ENCODE data around the gene RAB39A. TPM values are rescaled to one million over a fixed set of nuclear protein-coding genes. Genes with fewer than 3 reads are reported as not detected.
"Not testable (repeated sequence)": the region's sequence is repeated elsewhere in the genome, so short reads cannot be mapped to it uniquely, and the experiment has no call there.

RAB39A gene, protein sequence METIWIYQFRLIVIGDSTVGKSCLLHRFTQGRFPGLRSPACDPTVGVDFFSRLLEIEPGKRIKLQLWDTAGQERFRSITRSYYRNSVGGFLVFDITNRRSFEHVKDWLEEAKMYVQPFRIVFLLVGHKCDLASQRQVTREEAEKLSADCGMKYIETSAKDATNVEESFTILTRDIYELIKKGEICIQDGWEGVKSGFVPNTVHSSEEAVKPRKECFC
- 1 to 10 TPM in 8 of 9 donors, under 1 TPM in 1; 0.12 to 8.0 (median 2.1) TPM for total RNA-seq
- 1 to 10 TPM in 1 of 3 donors, under 1 TPM in 2; 0.13 to 1.4 (median 0.80) TPM for polyA plus RNA-seq
- long read RNA-seq, donor 1: 0 reads
- long read RNA-seq, donor 2: 0 reads
- long read RNA-seq, donor 3: 0 reads
- long read RNA-seq, donor 4: 0 reads
- long read RNA-seq, donor 5: 0 reads
- long read RNA-seq, donor 6, partial matches to known transcripts: 0 of 1 reads
- long read RNA-seq, donor 6, other reads (novel, unspliced or antisense): 0 of 1 reads
- long read RNA-seq, donor 7: 0 reads
- long read RNA-seq, donor 8: 0 reads
- long read RNA-seq, donor 9: 0 reads
- long read RNA-seq, donor 10: 0 reads

DNA sequence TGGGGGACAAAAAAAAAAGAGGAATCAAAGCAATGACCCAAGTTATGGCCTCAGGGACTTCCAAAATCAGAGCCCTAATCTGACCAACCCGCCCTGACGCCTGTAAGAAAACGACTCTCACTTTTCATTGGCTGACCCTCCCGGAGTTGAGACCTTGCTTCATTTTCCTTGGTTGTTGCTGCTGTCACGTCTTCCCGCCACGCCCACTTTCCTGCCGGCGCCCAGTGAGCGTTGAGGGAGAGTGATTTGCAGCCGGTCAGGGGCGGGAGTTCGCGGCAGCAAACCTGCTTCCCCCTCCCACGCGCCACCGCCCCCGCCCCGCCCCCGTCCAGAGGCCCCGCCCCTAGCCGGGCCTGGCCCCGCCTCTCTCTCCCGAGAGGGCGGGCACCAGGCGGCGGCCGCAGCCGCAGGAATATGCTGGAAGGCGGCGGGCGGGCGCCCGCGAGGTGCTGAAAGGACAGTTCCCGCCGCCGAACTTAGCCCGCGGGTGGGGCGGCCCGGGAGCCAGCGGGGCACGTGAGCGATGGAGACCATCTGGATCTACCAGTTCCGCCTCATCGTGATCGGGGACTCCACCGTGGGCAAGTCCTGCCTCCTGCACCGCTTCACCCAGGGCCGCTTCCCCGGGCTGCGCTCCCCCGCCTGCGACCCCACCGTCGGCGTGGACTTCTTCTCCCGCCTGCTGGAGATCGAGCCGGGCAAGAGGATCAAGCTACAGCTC, at the start of gene RAB39A:
TSS of gene RAB39A (plus strand) at position 403 of the 721 bp plus-strand sequence. CDS start at position 524, 121 bp downstream.
- Histone ChIP-seq H3K27ac (peak within 1 kb of the TSS in 3 of 5 donors; percentile 26 to 69 (median 65)), H3K36me3 (replicated peaks in 1 of 2) (no peaks in the 10 kb centered on the region), H3K4me3 (peak within 1 kb of the TSS in 2 of 4 donors; percentile 26 to 54), H3K4me1 (replicated peaks in 1 of 2) (peaks cover 8 to 9% of the 10 kb centered on the region in 2 donors), H3K27me3 (peaks cover 6% of the 10 kb centered on the region), H3K9me3 (replicated peaks in 1 of 3) (no peaks in the 10 kb centered on the region)
- WGBS, 4 donors: 1 to 5% (median 2%) methylated on average over 22 to 61 of the region's 61 CpGs
- intact Hi-C loops (cut with DNase I): no loop called here
- peak; percentile 89 to 97 (median 93) for DNase-seq
- TF ChIP-seq, protein P1, sequence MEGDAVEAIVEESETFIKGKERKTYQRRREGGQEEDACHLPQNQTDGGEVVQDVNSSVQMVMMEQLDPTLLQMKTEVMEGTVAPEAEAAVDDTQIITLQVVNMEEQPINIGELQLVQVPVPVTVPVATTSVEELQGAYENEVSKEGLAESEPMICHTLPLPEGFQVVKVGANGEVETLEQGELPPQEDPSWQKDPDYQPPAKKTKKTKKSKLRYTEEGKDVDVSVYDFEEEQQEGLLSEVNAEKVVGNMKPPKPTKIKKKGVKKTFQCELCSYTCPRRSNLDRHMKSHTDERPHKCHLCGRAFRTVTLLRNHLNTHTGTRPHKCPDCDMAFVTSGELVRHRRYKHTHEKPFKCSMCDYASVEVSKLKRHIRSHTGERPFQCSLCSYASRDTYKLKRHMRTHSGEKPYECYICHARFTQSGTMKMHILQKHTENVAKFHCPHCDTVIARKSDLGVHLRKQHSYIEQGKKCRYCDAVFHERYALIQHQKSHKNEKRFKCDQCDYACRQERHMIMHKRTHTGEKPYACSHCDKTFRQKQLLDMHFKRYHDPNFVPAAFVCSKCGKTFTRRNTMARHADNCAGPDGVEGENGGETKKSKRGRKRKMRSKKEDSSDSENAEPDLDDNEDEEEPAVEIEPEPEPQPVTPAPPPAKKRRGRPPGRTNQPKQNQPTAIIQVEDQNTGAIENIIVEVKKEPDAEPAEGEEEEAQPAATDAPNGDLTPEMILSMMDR (IDR thresholded peaks at IDR 0.05): no peak
- peak in 1 of 2 donors; percentile 30 for TF ChIP-seq POLR2A (IDR thresholded peaks at IDR 0.05)

DNA sequence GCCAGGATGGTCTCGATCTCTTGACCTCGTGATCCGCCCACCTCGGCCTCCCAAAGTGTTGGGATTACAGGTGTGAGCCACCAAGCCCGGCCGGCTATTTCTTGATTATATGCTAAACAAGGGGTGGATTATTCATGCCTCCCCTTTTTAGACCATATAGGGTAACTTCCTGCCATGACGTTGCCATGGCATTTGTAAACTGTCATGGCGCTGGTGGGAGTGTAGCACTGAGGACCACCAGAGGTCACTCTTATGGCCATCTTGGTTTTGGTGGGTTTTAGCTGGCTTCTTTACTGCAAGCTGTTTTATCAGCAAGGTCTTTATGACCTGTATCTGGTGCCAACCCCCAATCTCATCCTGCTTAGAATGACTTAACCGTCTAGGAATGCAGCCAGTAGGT, 46.8 kb upstream of the RAB39A start:
- WGBS, 4 donors: 87 to 92% (median 90%) methylated on average over 9 of the region's 9 CpGs
- intact Hi-C loops (cut with DNase I): not testable (repeated sequence)

DNA sequence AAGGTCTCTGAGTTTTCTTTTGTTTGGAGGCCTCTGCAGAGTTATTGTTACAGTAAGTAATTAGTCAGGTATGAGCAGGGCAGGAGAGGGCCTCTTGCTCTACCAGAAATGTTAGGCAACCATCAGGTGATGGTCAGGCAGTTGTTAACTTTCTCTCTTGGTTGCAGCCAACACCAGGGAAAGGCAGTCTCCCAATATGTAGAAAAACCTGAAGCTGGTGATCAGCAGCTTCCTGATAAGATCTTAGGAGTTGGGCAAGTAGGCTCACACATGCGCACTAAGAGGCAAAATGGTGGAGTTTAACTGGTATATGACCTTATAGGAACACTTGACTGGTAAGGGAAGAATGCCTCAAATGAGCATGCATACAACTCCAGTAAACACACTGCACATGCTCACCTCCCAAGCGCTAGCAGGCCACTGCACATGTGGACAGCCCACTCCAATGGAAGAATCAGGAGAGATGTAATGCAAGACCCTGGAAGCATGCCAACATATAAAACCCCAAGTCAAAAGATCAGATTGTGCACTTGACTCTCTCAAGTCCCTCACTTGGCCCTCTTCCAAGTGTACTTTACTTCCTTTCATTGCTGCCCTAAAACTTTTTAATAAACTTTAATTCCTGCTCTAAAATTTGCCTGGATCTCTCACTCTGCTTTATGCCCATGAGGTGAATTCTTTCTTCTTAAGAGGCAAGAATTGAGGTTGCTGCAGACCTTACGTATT, 46.0 kb upstream of the RAB39A start:
- Histone ChIP-seq H3K9me3 (replicated peaks in 1 of 3) (no peaks in the 10 kb centered on the region), H3K27me3 (no peaks in the 10 kb centered on the region), H3K27ac (no peak overlapping the region), H3K4me1 (replicated peaks in 1 of 2) (no peaks in the 10 kb centered on the region), H3K4me3 (no peak overlapping the region), H3K36me3 (replicated peaks in 1 of 2) (no peaks in the 10 kb centered on the region)
- no peak for TF ChIP-seq POLR2A (IDR thresholded peaks at IDR 0.05)
- TF ChIP-seq, protein P1 (IDR thresholded peaks at IDR 0.05): no peak
- WGBS, 4 donors: 89 to 96% (median 94%) methylated on average over 3 of the region's 3 CpGs
- intact Hi-C loops (cut with DNase I): no loop called here
- no peak for DNase-seq

More for the DNA sequence above, 46.8 kb upstream of the RAB39A start:
- H3K4me3 ChIP-seq; H3K9me3 ChIP-seq (replicated peaks in 1 of 3); DNase-seq; H3K4me1 ChIP-seq (replicated peaks in 1 of 2); H3K36me3 ChIP-seq (replicated peaks in 1 of 2); H3K27ac ChIP-seq; H3K27me3 ChIP-seq: not testable (repeated sequence)

DNA sequence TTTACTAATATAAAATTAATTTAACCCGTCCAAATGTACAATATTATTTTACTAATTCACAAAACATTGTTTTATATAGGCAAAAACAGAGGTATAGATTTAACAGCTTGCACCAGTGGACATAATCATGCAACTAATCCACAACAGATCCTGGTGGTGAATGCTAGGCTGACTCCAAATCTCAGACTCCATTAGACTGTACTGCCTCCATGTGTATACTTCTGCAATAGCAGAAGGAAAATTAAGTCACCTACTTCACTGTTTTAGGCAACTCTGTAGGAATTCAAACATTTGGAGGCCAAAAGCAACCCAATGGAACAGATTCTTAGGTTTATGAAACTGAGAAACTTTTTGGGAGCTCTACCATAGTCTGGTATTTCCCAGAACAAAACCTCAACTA, 30.0 kb upstream of the RAB39A start:
- DNase-seq: no peak

More for the DNA sequence above, 30.0 kb upstream of the RAB39A start:
- 26 to 50% (median 30%) methylated on average over 1 of the region's 1 CpG for WGBS, 4 donors
- Histone ChIP-seq H3K4me3 (no peak overlapping the region), H3K27ac (no peak overlapping the region), H3K4me1 (replicated peaks in 1 of 2) (no peaks in the 10 kb centered on the region), H3K36me3 (replicated peaks in 1 of 2) (no peaks in the 10 kb centered on the region), H3K9me3 (replicated peaks in 1 of 3) (no peaks in the 10 kb centered on the region), H3K27me3 (no peaks in the 10 kb centered on the region)
- intact Hi-C loops (cut with DNase I): no loop called here
- TF ChIP-seq, protein P1 (IDR thresholded peaks at IDR 0.05): peak in 5 of 6 experiments; percentile 13 to 41 (median 33)
- no peak for TF ChIP-seq POLR2A (IDR thresholded peaks at IDR 0.05)

All from adrenal gland (tissue), 19 donors.